Sigmoid colon (tissue), 7 donors: ENCODE results near the gene GPR155. TPM values are rescaled to one million over a fixed set of nuclear protein-coding genes. Genes with fewer than 3 reads are reported as not detected.

Experiments
- DNase-seq: peaks from one replicate; pipeline ENCODE4 v3.0.0-alpha.2; 2019
- H3K27ac ChIP-seq, 4 donors: fragments of 200-600 bp; sonication (generic); one replicate each; pipeline ENCODE4 v1.5.1; 2016 to 2019; ENCODE audit warnings: mild to moderate bottlenecking in 1 of 4
- H3K27me3 ChIP-seq, 3 donors: fragments of 200-600 bp; sonication (generic); one replicate each; pipeline ENCODE4 v1.5.1; 2019; ENCODE audit warnings: mild to moderate bottlenecking in 1 of 3
- H3K36me3 ChIP-seq, 4 donors: fragments of 200-600 bp; sonication (generic); one replicate each; pipeline ENCODE4 v1.5.1; 2016 to 2019
- H3K4me1 ChIP-seq, 4 donors: fragments of 200-600 bp; sonication (generic); one replicate each; pipeline ENCODE4 v1.5.1; 2017 to 2019
- H3K4me3 ChIP-seq, 4 donors: fragments of 200-600 bp; sonication (generic); one replicate each; pipeline ENCODE4 v1.5.1; 2017 to 2019; ENCODE audit warnings: mild to moderate bottlenecking in 2 of 4, moderate library complexity in 1 of 4
- H3K9me3 ChIP-seq, 4 donors: fragments of 200-600 bp in 3 of 4; sonication (generic) in 3 of 4; one replicate each; pipeline versions ENCODE4 v1.5.1 to v1.6.1; 2013 to 2019
- EP300 ChIP-seq, 4 donors: sonication (generic); formaldehyde crosslinking; IDR thresholded peaks; one replicate each; pipeline ENCODE4 v1.6.1; 2017; ENCODE audit warnings: antibody characterized with exemption in 4 of 4
- POLR2A ChIP-seq, 2 donors: fragments of 450-650 bp; IDR thresholded peaks; one replicate each; pipeline ENCODE4 v1.6.1; 2016; ENCODE audit warnings: antibody characterized with exemption in 2 of 2, mild to moderate bottlenecking in 2 of 2, moderate library complexity in 2 of 2
- POLR2AphosphoS5 ChIP-seq, 4 donors: sonication (generic); formaldehyde crosslinking; IDR thresholded peaks; one replicate each; pipeline ENCODE4 v1.6.1; 2017; ENCODE audit warnings: antibody characterized with exemption in 4 of 4
- WGBS, 2 donors: extraction: QIAGEN DNeasy Blood & Tissue Kit; methylation state at CpG; one replicate each; pipeline ENCODE4 v1.1.7; 2013; 5-methylcytosine and 5-hydroxymethylcytosine counted together
- intact Hi-C: fragments of 100-400 bp; cut with DNase I; formaldehyde crosslinking; loops from one replicate; pipeline ENCODE4 v1.15.1; 2023
- polyA plus RNA-seq, 3 donors: library from polyadenylated mRNA; stranded (reverse); fragments of 200-250 nt; gene quantifications; one replicate each; pipeline ENCODE4 v1.2.3, GENCODE V29; 2013
- total RNA-seq, 4 donors: library from RNA; depleted of rRNA; stranded (reverse); fragments of >200 nt; gene quantifications; one replicate each; pipeline ENCODE4 v1.1.0, GENCODE V29; 2016
- TF ChIP-seq, protein P1 (sequence below), 4 experiments: fragments of 450-650 bp in 3 of 4; fragments of 200-600 bp in 1 of 4; IDR thresholded peaks; one replicate each; pipeline ENCODE4 v1.5.1; 2016 to 2019; ENCODE audit warnings: antibody characterized with exemption in 4 of 4, mild to moderate bottlenecking in 3 of 4, moderate library complexity in 2 of 4
- donor health status: healthy with polysubstance abuse.
- donor health status: Bipolar disorder and iron deficiency.
- donor health status: healthy.

The GPR155 gene
- total and polyA plus RNA-seq, 7 donors: under 0.01 to 28.9 (median 19.1) TPM

DNA sequence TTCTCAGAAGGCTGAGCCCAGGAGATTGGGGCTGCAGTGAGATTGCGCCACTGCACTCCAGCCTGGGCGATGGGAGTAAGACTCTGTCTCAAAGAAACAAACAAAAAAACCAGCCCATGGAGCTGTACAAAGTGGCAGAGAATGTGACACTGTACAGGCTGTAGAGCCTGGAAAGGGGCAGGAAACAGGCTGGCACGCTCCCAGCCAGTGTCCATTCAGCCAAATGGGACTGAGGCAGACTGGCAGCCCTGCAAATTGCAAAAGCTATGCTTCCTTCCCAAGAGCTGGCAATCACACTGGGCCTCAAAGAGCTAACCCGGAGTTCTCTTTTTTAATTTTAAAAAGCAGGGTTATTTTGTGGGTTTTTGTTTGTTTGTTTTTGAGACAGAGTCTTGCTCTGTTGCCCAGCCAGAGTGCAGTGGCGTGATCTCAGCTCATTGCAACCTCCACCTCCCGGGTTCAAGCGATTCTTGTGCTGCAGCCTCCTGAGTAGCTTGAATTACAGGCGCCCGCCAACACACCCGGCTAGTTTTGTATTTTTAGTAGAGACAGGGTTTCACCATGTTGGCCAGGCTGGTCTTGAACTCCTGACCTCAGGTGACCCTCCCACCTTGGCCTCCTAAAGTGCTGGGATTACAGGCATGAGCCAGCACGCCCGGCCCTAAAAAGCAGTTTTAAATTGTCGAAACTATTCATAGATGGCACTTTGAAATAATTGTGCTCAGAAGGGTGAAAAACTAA is 48.5 kb downstream of the GPR155 start:
- Histone ChIP-seq H3K4me3 (no peak overlapping the region), H3K4me1 (peaks cover 0 to 23% (median 13%) of the 10 kb centered on the region in 4 donors), H3K27me3 (no peaks in the 10 kb centered on the region), H3K27ac (peak overlapping the region in 2 of 4 donors; percentile 3 to 39), H3K36me3 (peaks cover 0 to 36% (median 8%) of the 10 kb centered on the region in 4 donors), H3K9me3 (no peaks in the 10 kb centered on the region)
- no peak for TF ChIP-seq POLR2A (IDR thresholded peaks at IDR 0.05)
- peak in 2 of 4 donors; percentile 29 to 45 for TF ChIP-seq POLR2AphosphoS5 (IDR thresholded peaks at IDR 0.05)
- peak; percentile 82 for DNase-seq
- WGBS, 2 donors: 87% methylated on average over 13 of the region's 13 CpGs
- intact Hi-C loops: no loop called here

DNA sequence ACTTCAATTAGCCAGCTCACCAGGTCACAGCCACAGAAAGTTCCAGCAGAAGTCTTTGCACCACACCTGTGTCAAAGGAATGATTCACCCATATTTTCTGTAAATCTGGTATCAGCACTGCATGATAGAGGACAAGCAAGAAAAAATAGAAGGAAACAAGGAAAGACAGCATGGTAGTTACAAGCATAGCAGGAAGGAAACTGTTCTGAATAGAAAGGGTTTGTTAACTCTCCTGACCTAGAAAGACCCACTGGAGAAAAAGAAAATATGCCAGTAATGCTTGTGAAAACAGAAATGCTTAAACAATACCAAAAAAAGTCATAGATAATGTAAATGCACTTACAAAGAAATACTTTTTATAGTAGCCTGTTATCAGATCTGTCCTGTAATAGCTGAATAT is 50.5 kb downstream of the GPR155 start:
- Histone ChIP-seq H3K36me3 (peaks cover 0 to 23% (median 8%) of the 10 kb centered on the region in 4 donors), H3K27me3 (no peaks in the 10 kb centered on the region), H3K9me3 (no peaks in the 10 kb centered on the region), H3K27ac (peak overlapping the region in 1 of 4 donors; percentile 11), H3K4me3 (no peak overlapping the region), H3K4me1 (peaks cover 0 to 14% (median 7%) of the 10 kb centered on the region in 4 donors)
- no peak for DNase-seq
- TF ChIP-seq POLR2AphosphoS5 (IDR thresholded peaks at IDR 0.05) (no peak), POLR2A (IDR thresholded peaks at IDR 0.05) (no peak), EP300 (IDR thresholded peaks at IDR 0.05) (no peak)
- TF ChIP-seq, protein P1, sequence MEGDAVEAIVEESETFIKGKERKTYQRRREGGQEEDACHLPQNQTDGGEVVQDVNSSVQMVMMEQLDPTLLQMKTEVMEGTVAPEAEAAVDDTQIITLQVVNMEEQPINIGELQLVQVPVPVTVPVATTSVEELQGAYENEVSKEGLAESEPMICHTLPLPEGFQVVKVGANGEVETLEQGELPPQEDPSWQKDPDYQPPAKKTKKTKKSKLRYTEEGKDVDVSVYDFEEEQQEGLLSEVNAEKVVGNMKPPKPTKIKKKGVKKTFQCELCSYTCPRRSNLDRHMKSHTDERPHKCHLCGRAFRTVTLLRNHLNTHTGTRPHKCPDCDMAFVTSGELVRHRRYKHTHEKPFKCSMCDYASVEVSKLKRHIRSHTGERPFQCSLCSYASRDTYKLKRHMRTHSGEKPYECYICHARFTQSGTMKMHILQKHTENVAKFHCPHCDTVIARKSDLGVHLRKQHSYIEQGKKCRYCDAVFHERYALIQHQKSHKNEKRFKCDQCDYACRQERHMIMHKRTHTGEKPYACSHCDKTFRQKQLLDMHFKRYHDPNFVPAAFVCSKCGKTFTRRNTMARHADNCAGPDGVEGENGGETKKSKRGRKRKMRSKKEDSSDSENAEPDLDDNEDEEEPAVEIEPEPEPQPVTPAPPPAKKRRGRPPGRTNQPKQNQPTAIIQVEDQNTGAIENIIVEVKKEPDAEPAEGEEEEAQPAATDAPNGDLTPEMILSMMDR (IDR thresholded peaks at IDR 0.05): no peak
- intact Hi-C loops: no loop called here

DNA sequence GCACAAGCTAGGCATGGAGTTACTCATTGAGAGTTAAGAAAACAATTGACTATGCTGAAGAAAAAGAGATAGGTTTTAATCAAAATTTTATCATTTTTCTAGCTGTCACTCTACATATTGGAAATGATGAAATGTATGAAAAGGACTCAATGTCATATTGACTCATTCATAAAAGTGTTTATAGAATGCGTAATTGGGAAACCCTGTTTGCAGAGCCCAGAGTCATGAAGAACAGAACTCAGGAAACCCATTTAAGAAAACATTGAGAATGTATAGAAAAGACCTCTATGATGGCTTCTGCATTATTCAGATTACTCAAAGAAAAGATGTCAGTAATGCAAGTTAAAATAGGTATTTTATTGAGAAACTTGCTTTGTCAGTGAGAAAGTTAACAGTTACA is 54.9 kb downstream of the GPR155 start:
- Histone ChIP-seq H3K4me3 (no peak overlapping the region), H3K36me3 (peaks cover 0 to 32% (median 5%) of the 10 kb centered on the region in 4 donors), H3K9me3 (no peaks in the 10 kb centered on the region), H3K4me1 (peaks cover 0 to 8% (median 4%) of the 10 kb centered on the region in 4 donors), H3K27me3 (no peaks in the 10 kb centered on the region), H3K27ac (no peak overlapping the region)
- 98 to 99% methylated on average over 1 of the region's 1 CpG for WGBS, 2 donors
- no peak for TF ChIP-seq POLR2AphosphoS5 (IDR thresholded peaks at IDR 0.05)
- TF ChIP-seq POLR2A (IDR thresholded peaks at IDR 0.05): no peak
- TF ChIP-seq, protein P1 (IDR thresholded peaks at IDR 0.05): no peak
- TF ChIP-seq EP300 (IDR thresholded peaks at IDR 0.05): no peak
- no peak for DNase-seq
- intact Hi-C loops: no loop called here

DNA sequence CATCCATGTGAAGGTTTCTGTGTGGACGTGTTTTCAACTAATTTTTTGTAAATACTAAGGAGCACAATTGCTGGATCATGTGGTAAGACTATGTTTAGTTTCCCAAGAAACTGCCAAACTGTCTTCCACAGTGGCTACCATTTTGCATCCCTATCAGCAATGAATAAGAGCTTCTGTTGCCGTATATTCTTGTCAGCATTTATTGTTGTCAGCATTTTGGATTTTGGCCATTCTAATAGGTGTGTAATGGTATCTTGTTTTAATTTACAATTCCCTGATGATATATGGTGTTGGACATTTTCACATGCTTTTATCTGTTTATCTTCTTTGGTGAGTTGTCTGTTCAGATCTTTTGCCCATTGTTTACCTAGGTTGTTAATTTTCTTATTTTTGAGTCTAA is 56.8 kb downstream of the GPR155 start:
- Histone ChIP-seq H3K27me3 (no peaks in the 10 kb centered on the region), H3K27ac (no peak overlapping the region), H3K4me3 (no peak overlapping the region), H3K36me3 (peaks cover 0 to 19% (median 0%) of the 10 kb centered on the region in 4 donors), H3K9me3 (no peaks in the 10 kb centered on the region), H3K4me1 (no peaks in the 10 kb centered on the region)
- intact Hi-C loops: no loop called here
- WGBS, 2 donors: 75 to 99% methylated on average over 2 of the region's 2 CpGs
- TF ChIP-seq EP300 (IDR thresholded peaks at IDR 0.05) (no peak), POLR2A (IDR thresholded peaks at IDR 0.05) (no peak), POLR2AphosphoS5 (IDR thresholded peaks at IDR 0.05) (no peak)
- TF ChIP-seq, protein P1 (IDR thresholded peaks at IDR 0.05): no peak
- no peak for DNase-seq

DNA sequence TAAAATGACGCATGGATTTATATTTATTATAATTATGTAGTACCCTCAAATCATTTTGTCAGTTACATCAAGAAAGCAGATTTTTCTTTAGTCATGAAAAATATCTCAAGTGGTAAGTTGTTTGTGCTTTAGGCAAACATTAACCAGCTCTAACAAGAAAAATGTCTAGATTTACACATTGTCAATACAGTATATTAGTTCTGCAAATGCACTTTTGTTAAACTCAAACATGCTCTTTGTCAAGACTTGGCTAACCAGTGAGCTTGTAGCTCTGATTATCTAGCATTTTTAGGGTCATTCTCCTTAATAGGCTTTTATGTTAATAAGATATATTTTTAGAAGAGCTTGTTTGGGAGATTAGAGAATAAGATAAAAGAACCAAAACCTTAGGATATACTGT is 58.6 kb downstream of the GPR155 start:
- no peak for DNase-seq
- H3K4me3 ChIP-seq: no peak overlapping the region
- no peaks in the 10 kb centered on the region for H3K27me3 ChIP-seq
- no peak overlapping the region for H3K27ac ChIP-seq
- intact Hi-C loops: no loop called here
- no peaks in the 10 kb centered on the region for H3K9me3 ChIP-seq
- H3K4me1 ChIP-seq: no peaks in the 10 kb centered on the region
- H3K36me3 ChIP-seq: peaks cover 0 to 33% (median 0%) of the 10 kb centered on the region in 4 donors
- WGBS, 2 donors: 90 to 91% methylated on average over 1 of the region's 1 CpG
- TF ChIP-seq, protein P1 (IDR thresholded peaks at IDR 0.05): no peak
- no peak for TF ChIP-seq EP300 (IDR thresholded peaks at IDR 0.05)
- TF ChIP-seq POLR2AphosphoS5 (IDR thresholded peaks at IDR 0.05): no peak
